K562 (cell line): ENCODE results near the gene FGF2. TPM values are rescaled to one million over a fixed set of nuclear protein-coding genes. Genes with fewer than 3 reads are reported as not detected.
A peak's percentile ranks its signal among the peaks of the same experiment; 100 is the strongest.

Source experiments
- ATAC-seq: fragments of 200-7000 bp; cut with Tn5 transposase; 3 replicates; pipeline ENCODE4 v1.9.1; 2020; ENCODE audit warnings: moderate library complexity
- BruUV-seq: library from RNA; stranded (reverse); fragments of 400-500 nt; replicated peaks from 2 replicates; lab custom pipeline; 2021; lab: Mats Ljungman, UMichigan
- CTCF ChIA-PET: fragments of 300-600 bp; formaldehyde crosslinking; extraction: SDS; loops from one replicate; lab custom pipeline; 2021; ENCODE audit warnings: low intra/inter-chr PET ratio; lab: Yijun Ruan, JAX
- POLR2A ChIA-PET: fragments of 300-600, 350-650 bp; sonication (Branson Sonifier 250); formaldehyde crosslinking; extraction: SDS; loops from one replicate; lab custom pipeline; 2021; ENCODE audit warnings: antibody characterized with exemption, inconsistent platforms; lab: Yijun Ruan, JAX
- DNase-seq, 4 experiments: peaks; one replicate each; pipeline versions ENCODE4 v3.0.0 to v3.0.0-alpha.2; 2011 to 2018; ENCODE audit warnings: low spot score in 3 of 4, mixed read lengths in 3 of 4; ENCODE audit errors: extremely low read depth in 1 of 4
- FAIRE-seq: peaks from 2 replicates; lab custom pipeline; 2011; peaks lifted over from hg19 to GRCh38; lab: Jason Lieb, UNC
- H2AFZ ChIP-seq: 2 replicates; pipeline ENCODE4 v1.6.0; 2011; ENCODE audit warnings: low read depth, low read length, control low read depth, inconsistent platforms
- H3K27ac ChIP-seq: fragments of 200-600 bp; 3 replicates; pipeline ENCODE4 v1.8.0; 2011; ENCODE audit warnings: low read depth, mild to moderate bottlenecking, control low read depth, inconsistent platforms, low read length, moderate library complexity, mixed read lengths; ENCODE audit errors: extremely low read depth
- H3K27me3 ChIP-seq, 2 experiments: fragments of 300-600 bp in 1 of 2; 2 replicates in 1 of 2; 3 replicates in 1 of 2; pipeline versions ENCODE4 v1.6.0 to v1.8.0; 2011; ENCODE audit warnings: inconsistent platforms in 2 of 2, low read length in 2 of 2, mild to moderate bottlenecking in 1 of 2, mixed read lengths in 1 of 2, moderate library complexity in 1 of 2; ENCODE audit not compliant: control insufficient read depth in 2 of 2, insufficient read depth in 2 of 2
- H3K36me3 ChIP-seq: fragments of 300-600 bp; 3 replicates; pipeline ENCODE4 v1.8.0; 2011; ENCODE audit warnings: mild to moderate bottlenecking, low read length, inconsistent platforms; ENCODE audit not compliant: control insufficient read depth, insufficient read depth
- H3K4me1 ChIP-seq, 2 experiments: fragments of 200-600 bp in 1 of 2; replicated peaks in 1 of 2; 2 replicates in 1 of 2; 3 replicates in 1 of 2; pipeline versions ENCODE4 v1.5.1 to v1.8.0; 2011; ENCODE audit warnings: inconsistent platforms in 2 of 2, low read length in 2 of 2, mild to moderate bottlenecking in 1 of 2, mixed read lengths in 1 of 2, moderate library complexity in 1 of 2; ENCODE audit not compliant: control insufficient read depth in 2 of 2, insufficient read depth in 2 of 2
- H3K4me2 ChIP-seq: 2 replicates; pipeline ENCODE4 v1.6.1; 2011; ENCODE audit warnings: low read length, control low read depth, inconsistent platforms, mixed read lengths; ENCODE audit not compliant: insufficient read depth
- H3K4me3 ChIP-seq: fragments of 200-600 bp; sonication (generic), shearing (Covaris generic); 2 replicates; pipeline ENCODE4 v1.5.1; 2016; ENCODE audit warnings: control low read depth, inconsistent platforms
- H3K79me2 ChIP-seq: fragments of 200-600 bp; 3 replicates; pipeline ENCODE4 v1.8.0; 2011; ENCODE audit warnings: low read length, inconsistent platforms; ENCODE audit not compliant: control insufficient read depth, insufficient read depth
- H3K9ac ChIP-seq, 2 experiments: 2 replicates each; pipeline versions ENCODE4 v1.6.0 to v1.6.1; 2011; ENCODE audit warnings: low read depth in 2 of 2, low read length in 2 of 2, control low read depth in 1 of 2, inconsistent platforms in 1 of 2, mild to moderate bottlenecking in 1 of 2, mixed read lengths in 1 of 2; ENCODE audit not compliant: insufficient read depth in 1 of 2
- H3K9me1 ChIP-seq: one replicate; pipeline ENCODE4 v1.6.0; 2011; ENCODE audit warnings: inconsistent platforms, mild to moderate bottlenecking, low read length, moderate library complexity; ENCODE audit not compliant: control insufficient read depth, insufficient read depth
- H3K9me3 ChIP-seq: replicated peaks from 2 replicates; pipeline ENCODE4 v1.5.1; 2011; ENCODE audit warnings: low read depth, low read length, inconsistent platforms; ENCODE audit not compliant: control insufficient read depth, insufficient read depth
- H4K20me1 ChIP-seq: replicated peaks from 2 replicates; pipeline ENCODE4 v1.6.1; 2011; ENCODE audit warnings: low read length, inconsistent platforms, mixed read lengths; ENCODE audit not compliant: control insufficient read depth, insufficient read depth
- FUS ChIP-seq: fragments of 200-400 bp; formaldehyde crosslinking; optimal IDR thresholded peaks from 2 replicates; pipeline ENCODE3; 2017; ENCODE audit warnings: low read depth, low read length
- GATA2 ChIP-seq: sonication (generic); formaldehyde crosslinking; IDR thresholded peaks from 2 replicates; pipeline ENCODE4 v1.4.0; 2020; ENCODE audit warnings: mild to moderate bottlenecking, missing genetic modification reagents
- NR2F6 ChIP-seq: fragments of 450-650 bp; formaldehyde crosslinking; IDR thresholded peaks from 2 replicates; pipeline ENCODE4 v1.4.0; 2020; ENCODE audit warnings: mild to moderate bottlenecking
- SMC3 ChIP-seq: conservative IDR thresholded peaks from 2 replicates; pipeline ENCODE4 v1.6.1; 2011; ENCODE audit warnings: low read depth, low read length, improper control_type of control experiment; ENCODE audit not compliant: insufficient read depth
- TEAD4 ChIP-seq, 2 experiments: sonication (generic) in 1 of 2; formaldehyde crosslinking in 1 of 2; IDR thresholded peaks; 2 replicates each; pipeline versions ENCODE4 v1.6.1 to v1.8.0; 2012 to 2022; ENCODE audit warnings: borderline replicate concordance in 1 of 2, inconsistent platforms in 1 of 2, low read length in 1 of 2, mild to moderate bottlenecking in 1 of 2, missing genetic modification reagents in 1 of 2
- ZNF561 ChIP-seq: fragments of 450-650 bp; formaldehyde crosslinking; conservative IDR thresholded peaks from 2 replicates; pipeline ENCODE4 v1.4.0; 2020; ENCODE audit warnings: mild to moderate bottlenecking, moderate library complexity
- WGBS: fragments of 100-300 bp; shearing (Covaris generic); methylation state at CpG from one replicate; pipeline ENCODE4 v1.1.6; 2016; ENCODE audit warnings: low coverage, mixed read lengths; ENCODE audit not compliant: insufficient coverage; ENCODE audit errors: missing lambda C conversion rate; 5-methylcytosine and 5-hydroxymethylcytosine counted together
- in situ Hi-C: fragments of 300-500 bp; cut with MboI; formaldehyde crosslinking; loops from 4 replicates; pipeline ENCODE4 v1.15.0; 2018; ENCODE audit warnings: inconsistent platforms, mixed read lengths
- intact Hi-C: fragments of 100-400 bp; cut with micrococcal nuclease; formaldehyde crosslinking; loops from 2 replicates; pipeline ENCODE4 v1.14.2; 2022
- polyA plus RNA-seq, 8 experiments: library from polyadenylated mRNA; depleted of rRNA in 4 of 8; stranded (reverse) in 5 of 8; unstranded in 3 of 8; fragments of >200 nt; fragmentation: Nextera tagmentation in 2 of 8; fragmentation: Illumina TruSeq in 1 of 8; extraction: Ambion mirVana in 2 of 8; extraction: Trizol in 1 of 8; gene quantifications; 2 replicates each; pipeline versions ENCODE4 v1.2.1 to v1.2.3, GENCODE V29; 2011 to 2014; ENCODE audit warnings: inconsistent platforms in 1 of 8, missing spikeins in 1 of 8
- total RNA-seq, 7 experiments: library from RNA; depleted of rRNA in 6 of 7; stranded (reverse); fragments of >200 nt in 6 of 7; fragmentation: Illumina TruSeq in 2 of 7; extraction: Trizol in 2 of 7; gene quantifications; 2 replicates each; pipeline versions ENCODE4 v1.2.1 to v1.2.3, GENCODE V29; 2011 to 2021; ENCODE audit warnings: low replicate concordance in 1 of 7
- TF ChIP-seq, protein P1 (sequence below): fragments of 250-450 bp; sonication (Bioruptor Pico); IDR thresholded peaks from 2 replicates; pipeline ENCODE4 v1.8.0; 2021; ENCODE audit warnings: mild to moderate bottlenecking, moderate library complexity
- TF ChIP-seq, protein P2 (sequence below): fragments of 200-800 bp; sonication (Bioruptor generic); IDR thresholded peaks from 2 replicates; pipeline ENCODE4 v1.6.1; 2016; ENCODE audit warnings: missing genetic modification characterization, missing compliant biosample characterization

The FGF2 gene
- total and polyA plus RNA-seq, 9 of the 15 experiments (the other 6 are each of a cell fraction or from before 2014, with no cell fraction given): 2.5 to 19.4 (median 9.2) TPM

DNA sequence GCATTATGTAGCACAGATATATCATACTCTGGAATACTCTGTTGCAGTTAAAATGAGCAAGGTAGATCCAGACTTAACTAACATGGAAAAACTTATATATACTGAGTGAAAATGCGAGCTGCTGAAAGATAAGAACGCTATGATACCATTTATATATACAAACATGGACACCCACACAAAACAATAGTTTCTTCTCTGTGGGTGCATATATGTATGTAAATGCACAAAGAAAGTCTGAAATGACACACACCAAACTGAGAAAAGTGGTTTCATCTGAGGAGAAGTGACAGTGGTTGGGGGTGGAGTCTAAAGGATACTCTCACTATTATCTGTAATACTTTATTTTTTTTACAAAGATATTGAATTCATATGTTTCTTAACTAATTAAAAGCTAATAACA is 12.2 kb upstream of the FGF2 start:
- 52% methylated on average over 2 of the region's 2 CpGs for WGBS
- H3K27me3 ChIP-seq: no peaks in the 10 kb centered on the region
- ATAC-seq (no peak), DNase-seq (no peak), FAIRE-seq (no peak)
- H3K9me1 ChIP-seq: no peaks in the 10 kb centered on the region
- no peak overlapping the region for H3K4me3 ChIP-seq
- ChIA-PET CTCF (interaction anchor here (0.6 kb wide), 1 partner anchor 9 kb away, joined by 3 read pairs; no protein-coding TSS in a partner anchor), POLR2A (no interaction called here)
- 0 out of 2 replicates have a peak overlapping the region, but pooled peaks have one; percentile 34 for H2AFZ ChIP-seq
- no peaks in the 10 kb centered on the region for H3K79me2 ChIP-seq
- in situ Hi-C loops: no loop called here
- intact Hi-C loops: no loop called here
- no peaks in the 10 kb centered on the region for H4K20me1 ChIP-seq
- H3K9me3 ChIP-seq: no peaks in the 10 kb centered on the region
- no peak for TF ChIP-seq TEAD4 (IDR thresholded peaks at IDR 0.05; ENCODE audit: low read length)
- TF ChIP-seq TEAD4 (CRISPR knock-in tag; IDR thresholded peaks at IDR 0.05; ENCODE audit: borderline replicate concordance): no peak
- TF ChIP-seq, protein P1, sequence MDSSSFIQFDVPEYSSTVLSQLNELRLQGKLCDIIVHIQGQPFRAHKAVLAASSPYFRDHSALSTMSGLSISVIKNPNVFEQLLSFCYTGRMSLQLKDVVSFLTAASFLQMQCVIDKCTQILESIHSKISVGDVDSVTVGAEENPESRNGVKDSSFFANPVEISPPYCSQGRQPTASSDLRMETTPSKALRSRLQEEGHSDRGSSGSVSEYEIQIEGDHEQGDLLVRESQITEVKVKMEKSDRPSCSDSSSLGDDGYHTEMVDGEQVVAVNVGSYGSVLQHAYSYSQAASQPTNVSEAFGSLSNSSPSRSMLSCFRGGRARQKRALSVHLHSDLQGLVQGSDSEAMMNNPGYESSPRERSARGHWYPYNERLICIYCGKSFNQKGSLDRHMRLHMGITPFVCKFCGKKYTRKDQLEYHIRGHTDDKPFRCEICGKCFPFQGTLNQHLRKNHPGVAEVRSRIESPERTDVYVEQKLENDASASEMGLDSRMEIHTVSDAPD: no peak
- no peaks in the 10 kb centered on the region for H3K36me3 ChIP-seq
- H3K9ac ChIP-seq: no peak overlapping the region
- H3K4me2 ChIP-seq: no peak overlapping the region
- no peak overlapping the region for H3K27ac ChIP-seq
- H3K4me1 ChIP-seq: peaks cover 0 to 3% of the 10 kb centered on the region in 2 experiments; a peak in 1 of 5 replicates
- no TSS peak for BruUV-seq

DNA sequence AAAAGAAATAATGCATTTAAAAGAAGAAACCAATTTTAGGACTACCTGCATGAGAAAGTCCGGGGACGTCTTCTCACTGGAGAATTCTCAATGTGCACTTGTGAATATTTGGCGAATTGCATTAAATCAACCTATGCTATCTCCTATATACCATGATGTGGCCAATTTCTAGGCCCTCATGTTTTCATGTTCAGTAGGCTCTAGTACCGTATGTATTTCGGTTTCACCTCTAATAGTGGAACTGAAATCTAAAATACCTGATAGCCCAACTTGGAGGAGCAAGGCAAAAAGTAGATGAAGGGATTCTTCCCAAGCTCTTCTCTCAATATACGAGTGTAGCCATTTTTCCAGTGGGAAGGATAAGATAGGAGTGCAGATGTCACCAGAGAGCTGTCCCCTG is 11.4 kb upstream of the FGF2 start:
- H3K4me2 ChIP-seq: no peak overlapping the region
- no peak overlapping the region for H3K27ac ChIP-seq
- ATAC-seq: no peak
- H3K9me3 ChIP-seq: no peaks in the 10 kb centered on the region
- POLR2A ChIA-PET: no interaction called here
- no peaks in the 10 kb centered on the region for H3K27me3 ChIP-seq
- no peak overlapping the region for H3K9ac ChIP-seq
- CTCF ChIA-PET: interaction anchor here (0.7 kb wide), 1 partner anchor 304 kb away, joined by 5 read pairs; no protein-coding TSS in a partner anchor
- H3K4me1 ChIP-seq: peaks cover 0 to 11% of the 10 kb centered on the region in 2 experiments; a peak in 2 of 5 replicates
- no peaks in the 10 kb centered on the region for H3K36me3 ChIP-seq
- BruUV-seq: no TSS peak
- H3K9me1 ChIP-seq: no peaks in the 10 kb centered on the region
- H2AFZ ChIP-seq: peak overlapping the region; percentile 67; the same call in 1 of the 2 replicates
- in situ Hi-C loops: no loop called here
- FAIRE-seq: no peak
- H3K4me3 ChIP-seq: no peak overlapping the region
- intact Hi-C loops: no loop called here
- no peak for DNase-seq
- no peaks in the 10 kb centered on the region for H3K79me2 ChIP-seq
- WGBS: 82% methylated on average over 6 of the region's 6 CpGs
- no peaks in the 10 kb centered on the region for H4K20me1 ChIP-seq
- TF ChIP-seq, protein P2, sequence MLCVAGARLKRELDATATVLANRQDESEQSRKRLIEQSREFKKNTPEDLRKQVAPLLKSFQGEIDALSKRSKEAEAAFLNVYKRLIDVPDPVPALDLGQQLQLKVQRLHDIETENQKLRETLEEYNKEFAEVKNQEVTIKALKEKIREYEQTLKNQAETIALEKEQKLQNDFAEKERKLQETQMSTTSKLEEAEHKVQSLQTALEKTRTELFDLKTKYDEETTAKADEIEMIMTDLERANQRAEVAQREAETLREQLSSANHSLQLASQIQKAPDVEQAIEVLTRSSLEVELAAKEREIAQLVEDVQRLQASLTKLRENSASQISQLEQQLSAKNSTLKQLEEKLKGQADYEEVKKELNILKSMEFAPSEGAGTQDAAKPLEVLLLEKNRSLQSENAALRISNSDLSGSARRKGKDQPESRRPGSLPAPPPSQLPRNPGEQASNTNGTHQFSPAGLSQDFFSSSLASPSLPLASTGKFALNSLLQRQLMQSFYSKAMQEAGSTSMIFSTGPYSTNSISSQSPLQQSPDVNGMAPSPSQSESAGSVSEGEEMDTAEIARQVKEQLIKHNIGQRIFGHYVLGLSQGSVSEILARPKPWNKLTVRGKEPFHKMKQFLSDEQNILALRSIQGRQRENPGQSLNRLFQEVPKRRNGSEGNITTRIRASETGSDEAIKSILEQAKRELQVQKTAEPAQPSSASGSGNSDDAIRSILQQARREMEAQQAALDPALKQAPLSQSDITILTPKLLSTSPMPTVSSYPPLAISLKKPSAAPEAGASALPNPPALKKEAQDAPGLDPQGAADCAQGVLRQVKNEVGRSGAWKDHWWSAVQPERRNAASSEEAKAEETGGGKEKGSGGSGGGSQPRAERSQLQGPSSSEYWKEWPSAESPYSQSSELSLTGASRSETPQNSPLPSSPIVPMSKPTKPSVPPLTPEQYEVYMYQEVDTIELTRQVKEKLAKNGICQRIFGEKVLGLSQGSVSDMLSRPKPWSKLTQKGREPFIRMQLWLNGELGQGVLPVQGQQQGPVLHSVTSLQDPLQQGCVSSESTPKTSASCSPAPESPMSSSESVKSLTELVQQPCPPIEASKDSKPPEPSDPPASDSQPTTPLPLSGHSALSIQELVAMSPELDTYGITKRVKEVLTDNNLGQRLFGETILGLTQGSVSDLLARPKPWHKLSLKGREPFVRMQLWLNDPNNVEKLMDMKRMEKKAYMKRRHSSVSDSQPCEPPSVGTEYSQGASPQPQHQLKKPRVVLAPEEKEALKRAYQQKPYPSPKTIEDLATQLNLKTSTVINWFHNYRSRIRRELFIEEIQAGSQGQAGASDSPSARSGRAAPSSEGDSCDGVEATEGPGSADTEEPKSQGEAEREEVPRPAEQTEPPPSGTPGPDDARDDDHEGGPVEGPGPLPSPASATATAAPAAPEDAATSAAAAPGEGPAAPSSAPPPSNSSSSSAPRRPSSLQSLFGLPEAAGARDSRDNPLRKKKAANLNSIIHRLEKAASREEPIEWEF (CRISPR knock-in tag): no peak
- TF ChIP-seq GATA2 (CRISPR knock-in tag) (no peak), NR2F6 (CRISPR knock-in tag) (no peak), SMC3 (no peak), ZNF561 (CRISPR knock-in tag) (no peak), FUS (no peak)
